GM10847 (cell line): Measurements from ENCODE around the gene INSYN1.

ENCODE experiments used
- POLR2A ChIP-seq: IDR thresholded peaks from 2 replicates; pipeline ENCODE4 v1.6.1; 2011; ENCODE audit not compliant: insufficient read length; ENCODE audit errors: extremely low read depth

INSYN1 gene, protein sequence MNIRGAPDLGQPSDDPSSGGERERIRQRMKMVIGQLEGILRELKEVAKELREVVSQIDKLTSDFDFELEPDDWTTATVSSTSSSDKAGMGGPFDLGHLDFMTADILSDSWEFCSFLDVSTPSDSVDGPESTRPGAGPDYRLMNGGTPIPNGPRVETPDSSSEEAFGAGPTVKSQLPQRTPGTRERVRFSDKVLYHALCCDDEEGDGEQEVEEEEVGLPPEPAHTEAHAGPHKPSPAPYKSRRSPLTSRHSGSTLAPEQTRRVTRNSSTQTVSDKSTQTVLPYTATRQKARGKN

DNA sequence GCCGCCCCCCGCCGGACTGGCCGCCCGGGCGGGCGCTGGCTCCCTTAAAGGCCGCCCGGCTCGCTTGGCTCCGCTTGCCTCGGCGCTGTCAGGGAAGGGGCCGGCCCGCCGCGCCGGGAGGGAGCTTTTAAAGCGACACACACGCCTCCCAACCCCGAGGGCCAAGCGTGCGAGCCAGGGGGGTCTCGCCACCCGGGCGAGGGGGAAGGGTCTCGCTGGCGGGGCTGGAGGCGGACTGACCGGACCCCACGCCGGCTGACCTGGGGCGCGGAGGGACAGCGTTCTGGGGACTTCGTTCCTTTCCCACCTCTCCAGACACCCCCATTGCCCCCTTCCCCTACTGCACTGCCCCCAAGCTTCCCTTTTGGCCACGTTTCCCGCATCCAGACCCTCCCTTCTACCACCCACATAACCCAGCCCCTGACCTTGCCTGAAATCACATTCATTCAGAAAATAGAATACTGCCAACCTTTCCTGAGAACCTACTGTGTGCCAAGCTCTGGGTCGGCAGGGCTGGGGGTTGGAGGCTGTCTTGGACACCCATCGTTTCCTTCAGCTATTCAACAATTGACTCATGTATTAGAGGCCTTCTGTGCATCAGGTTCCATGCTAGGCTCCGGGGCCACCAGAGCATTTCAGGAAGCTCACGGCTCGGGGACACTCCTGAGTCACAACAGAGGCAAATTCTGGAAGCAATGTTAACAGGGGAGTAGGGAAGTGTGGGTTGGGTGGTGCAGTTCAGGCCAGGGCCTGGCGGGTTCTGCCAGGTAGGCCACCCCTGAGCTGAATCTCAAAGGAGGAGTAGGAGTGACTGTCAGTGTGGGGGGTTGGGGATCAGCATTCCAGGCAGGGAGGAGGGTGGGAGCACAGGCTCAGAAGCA lies at the start of gene INSYN1:
TSS of gene INSYN1 (minus strand) at position 102 of the 881 bp plus-strand sequence. CDS start 2,221 bp downstream, outside the sequence.
- TF ChIP-seq POLR2A = no peak

- no peak for TF ChIP-seq POLR2A
Measured at GRCh38 chr15:73802431-73803041, 49.4 kb upstream of the INSYN1 start.

DNA sequence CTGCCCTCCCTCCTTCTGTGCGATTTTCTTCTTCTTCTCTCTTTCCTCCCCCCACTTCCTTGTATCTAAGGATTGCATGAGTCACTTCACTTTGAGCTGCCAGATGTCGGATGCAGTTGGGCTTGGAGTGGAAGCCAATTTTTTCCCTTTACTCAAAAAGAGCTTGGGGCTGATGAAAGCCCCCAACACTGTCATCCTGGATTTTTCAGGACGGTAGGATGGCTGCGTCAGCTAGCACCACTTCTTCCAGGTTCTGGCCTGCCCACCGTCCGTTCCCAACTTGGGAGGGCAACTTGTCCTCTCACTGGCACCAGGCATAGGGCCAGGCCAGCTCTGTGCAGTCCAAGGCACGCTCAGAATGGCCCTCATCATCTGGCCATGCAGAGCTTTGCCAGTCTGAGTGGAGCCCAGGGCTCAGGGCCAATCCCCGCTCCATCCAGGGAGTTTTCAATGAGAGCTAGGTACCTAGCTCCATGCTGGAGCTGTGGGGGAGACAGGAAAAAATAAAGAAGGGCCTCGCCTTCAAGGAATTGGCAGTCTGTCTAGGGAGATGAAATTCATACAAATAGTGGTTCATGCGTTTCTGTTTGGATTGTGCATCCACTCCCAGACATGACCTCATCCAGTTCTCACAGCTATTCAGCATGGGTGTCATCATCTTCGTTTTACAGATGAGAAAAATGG lies 47.7 kb upstream of the INSYN1 start:
- no peak for TF ChIP-seq POLR2A

- TF ChIP-seq POLR2A = no peak
Measured at GRCh38 chr15:73799466-73799865, 46.3 kb upstream of the INSYN1 start.

GRCh38 chr15:73797366-73798158 lies 44.4 kb upstream of the INSYN1 start:
- TF ChIP-seq POLR2A = no peak

- TF ChIP-seq POLR2A = no peak
Measured at GRCh38 chr15:73796331-73796831, 43.2 kb upstream of the INSYN1 start.

DNA sequence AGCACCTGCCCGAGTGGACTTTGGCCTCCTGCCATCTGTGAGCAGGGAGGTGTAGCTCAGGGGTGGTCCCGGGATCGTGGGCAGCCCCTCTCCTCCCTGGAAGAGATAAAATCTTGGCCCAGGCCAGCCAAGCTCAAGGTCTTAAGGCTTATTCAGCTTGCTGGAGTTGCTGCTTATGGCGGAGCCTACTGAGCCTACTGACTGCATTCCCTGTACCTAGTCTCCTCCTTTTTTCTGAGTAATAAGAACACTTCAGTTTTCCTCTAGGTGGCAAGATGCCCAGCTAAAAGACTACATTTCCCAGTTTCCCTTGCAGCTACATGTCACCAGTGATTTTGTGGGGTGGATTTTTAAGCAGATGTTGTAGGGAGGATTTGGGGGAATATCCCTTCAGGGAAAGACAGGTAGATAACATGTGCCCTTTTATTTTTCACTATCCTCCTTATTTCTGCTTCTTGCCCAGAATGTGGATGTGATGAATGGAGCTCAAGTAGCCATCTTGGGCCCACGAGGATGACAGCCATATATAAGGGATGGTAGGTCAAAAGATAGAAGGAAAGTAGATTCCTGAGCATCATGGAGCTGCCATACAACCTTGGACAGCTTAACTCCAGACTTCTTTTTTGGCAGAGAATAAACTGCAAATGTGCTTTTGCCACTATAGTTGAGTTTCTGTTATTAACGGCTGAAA lies 41.4 kb upstream of the INSYN1 start:
- TF ChIP-seq POLR2A = no peak

DNA sequence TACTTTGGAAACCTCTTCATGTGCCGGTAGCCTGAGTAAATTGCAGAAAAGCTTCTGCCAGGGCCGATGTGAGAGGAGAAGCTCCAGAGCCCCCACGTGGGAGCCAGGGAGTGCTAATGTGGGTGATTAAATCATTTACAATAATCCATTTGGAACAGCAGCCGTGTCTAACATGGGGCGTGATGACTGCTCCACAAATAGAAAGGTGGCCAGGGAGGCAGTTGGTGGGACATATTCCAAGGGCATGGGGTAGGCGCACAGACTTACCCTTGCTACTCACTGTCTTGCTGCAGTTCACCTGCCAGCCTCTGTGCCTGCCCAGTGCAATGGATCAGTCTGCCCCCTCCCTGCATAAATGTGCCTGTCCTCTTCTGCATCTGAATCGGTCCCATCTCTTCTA lies 39.3 kb upstream of the INSYN1 start:
- no peak for TF ChIP-seq POLR2A

- TF ChIP-seq POLR2A = no peak
Measured at GRCh38 chr15:73789521-73790240, 36.5 kb upstream of the INSYN1 start.

DNA sequence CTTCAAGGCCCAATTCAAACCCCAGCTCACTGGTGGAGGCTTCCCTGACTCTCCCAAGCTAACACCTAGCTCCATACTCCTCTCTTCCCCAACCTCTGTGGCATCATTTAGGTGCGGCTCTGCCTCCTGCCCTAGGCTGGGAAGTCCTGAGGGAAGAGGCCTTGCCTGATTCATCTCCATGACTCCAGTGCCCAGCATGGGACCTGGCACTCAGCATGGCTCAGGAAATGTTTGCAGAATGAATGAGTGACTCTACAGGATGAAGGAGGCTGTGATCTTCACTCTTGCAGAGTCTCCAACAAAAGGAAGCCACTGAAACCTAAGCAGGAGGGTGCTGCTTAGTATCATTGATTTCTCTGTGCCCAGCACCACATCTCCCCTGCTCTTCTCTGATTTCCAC lies 34.5 kb upstream of the INSYN1 start:
- no peak for TF ChIP-seq POLR2A

GRCh38 chr15:73786538-73786937 lies 33.4 kb upstream of the INSYN1 start:
- no peak for TF ChIP-seq POLR2A

DNA sequence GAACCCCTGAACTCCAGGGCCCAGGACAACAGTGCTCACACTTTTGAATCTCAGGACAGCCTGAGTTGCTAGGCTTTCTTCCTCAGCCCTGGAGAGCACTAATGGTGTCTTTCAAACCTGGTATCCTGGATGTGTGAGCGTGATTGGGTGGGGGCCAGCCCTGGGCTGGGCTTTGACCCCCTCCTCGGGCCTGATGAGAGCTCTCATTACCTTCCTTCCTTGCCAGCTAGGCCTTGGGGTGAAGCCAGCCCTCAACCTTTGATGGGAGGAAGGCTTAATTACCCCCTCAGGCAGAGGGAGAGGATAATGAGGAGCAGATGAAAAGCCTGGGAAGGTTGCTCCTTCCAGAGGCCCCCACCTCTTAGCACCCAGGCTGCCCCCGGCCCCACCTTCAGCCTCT lies 31.1 kb upstream of the INSYN1 start:
- TF ChIP-seq POLR2A = no peak

DNA sequence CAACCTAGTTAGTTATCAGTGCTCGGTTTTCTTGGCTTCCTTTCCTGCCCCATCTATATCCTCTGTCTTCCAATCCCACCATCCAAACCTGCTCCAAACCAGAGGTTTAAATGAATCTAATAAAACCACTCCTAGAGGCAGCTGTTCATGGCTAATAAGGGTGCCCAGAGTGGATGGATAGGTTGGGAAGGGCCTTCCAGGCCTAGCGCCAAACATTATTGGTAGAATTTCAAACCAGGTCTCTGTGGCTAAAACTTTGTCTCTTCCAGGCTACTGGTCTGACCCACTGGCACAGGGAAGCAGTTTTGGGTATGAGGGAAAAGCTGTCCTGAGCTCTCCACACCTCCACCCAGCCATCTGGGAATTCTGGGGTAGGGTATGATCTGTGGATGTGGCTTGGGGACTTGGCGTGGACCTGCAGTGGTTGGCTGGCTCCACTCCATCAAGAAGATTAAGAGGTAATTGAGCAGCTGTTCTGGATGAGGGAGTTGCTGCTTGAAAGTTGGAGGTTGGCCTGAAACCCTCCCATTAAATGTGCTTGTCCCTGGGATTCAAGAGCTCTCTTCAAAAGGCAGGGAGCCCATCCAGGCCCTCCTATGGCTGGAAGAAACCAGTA lies 29.3 kb upstream of the INSYN1 start:
- TF ChIP-seq POLR2A = no peak
